Nephron (organoid): ENCODE results near the gene STX3.
A peak's percentile ranks its signal among the peaks of the same experiment; 100 is the strongest.

Experiments
- H3K27ac Mint-ChIP-seq, 3 experiments: 2 replicates each; pipeline ENCODE4 v1.8.0; 2020; ENCODE audit warnings: mixed read lengths in 3 of 3, mild to moderate bottlenecking in 2 of 3, moderate library complexity in 1 of 3
- H3K27me3 Mint-ChIP-seq: 2 replicates; pipeline ENCODE4 v1.8.0; 2021; ENCODE audit warnings: low read depth, mild to moderate bottlenecking, moderate library complexity, mixed read lengths
- H3K36me3 Mint-ChIP-seq: 2 replicates; pipeline ENCODE4 v1.8.0; 2020; ENCODE audit warnings: low read depth, mixed read lengths
- H3K4me1 Mint-ChIP-seq: 2 replicates; pipeline ENCODE4 v1.8.0; 2020; ENCODE audit warnings: mixed read lengths
- H3K4me3 Mint-ChIP-seq, 3 experiments: 2 replicates each; pipeline ENCODE4 v1.8.0; 2020; ENCODE audit warnings: mild to moderate bottlenecking in 3 of 3, mixed read lengths in 3 of 3, moderate library complexity in 2 of 3
- H3K9me3 Mint-ChIP-seq: 2 replicates; pipeline ENCODE4 v1.8.0; 2020; ENCODE audit warnings: mixed read lengths
- TF ChIP-seq, protein P1 (sequence below), 3 experiments: fragments of 200-600 bp; sonication (generic); IDR thresholded peaks; one replicate each; pipeline ENCODE4 v1.5.0; 2021; ENCODE audit warnings: antibody characterized with exemption in 3 of 3; ENCODE audit not compliant: unreplicated experiment in 3 of 3

STX3 gene

GRCh38 chr11:59792507-59792906 is 37.3 kb downstream of the STX3 start:
- Mint-ChIP-seq H3K36me3 (peaks cover 14% of the 10 kb centered on the region), H3K9me3 (no peaks in the 10 kb centered on the region), H3K4me1 (no peaks in the 10 kb centered on the region), H3K27ac (no peak overlapping the region), H3K4me3 (no peak overlapping the region), H3K27me3 (no peaks in the 10 kb centered on the region)
- TF ChIP-seq, protein P1, sequence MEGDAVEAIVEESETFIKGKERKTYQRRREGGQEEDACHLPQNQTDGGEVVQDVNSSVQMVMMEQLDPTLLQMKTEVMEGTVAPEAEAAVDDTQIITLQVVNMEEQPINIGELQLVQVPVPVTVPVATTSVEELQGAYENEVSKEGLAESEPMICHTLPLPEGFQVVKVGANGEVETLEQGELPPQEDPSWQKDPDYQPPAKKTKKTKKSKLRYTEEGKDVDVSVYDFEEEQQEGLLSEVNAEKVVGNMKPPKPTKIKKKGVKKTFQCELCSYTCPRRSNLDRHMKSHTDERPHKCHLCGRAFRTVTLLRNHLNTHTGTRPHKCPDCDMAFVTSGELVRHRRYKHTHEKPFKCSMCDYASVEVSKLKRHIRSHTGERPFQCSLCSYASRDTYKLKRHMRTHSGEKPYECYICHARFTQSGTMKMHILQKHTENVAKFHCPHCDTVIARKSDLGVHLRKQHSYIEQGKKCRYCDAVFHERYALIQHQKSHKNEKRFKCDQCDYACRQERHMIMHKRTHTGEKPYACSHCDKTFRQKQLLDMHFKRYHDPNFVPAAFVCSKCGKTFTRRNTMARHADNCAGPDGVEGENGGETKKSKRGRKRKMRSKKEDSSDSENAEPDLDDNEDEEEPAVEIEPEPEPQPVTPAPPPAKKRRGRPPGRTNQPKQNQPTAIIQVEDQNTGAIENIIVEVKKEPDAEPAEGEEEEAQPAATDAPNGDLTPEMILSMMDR (IDR thresholded peaks at IDR 0.05; ENCODE audit: unreplicated experiment in 3 of 3) = no peak

GRCh38 chr11:59794417-59794816 is 39.2 kb downstream of the STX3 start:
- H3K4me1 Mint-ChIP-seq = no peaks in the 10 kb centered on the region
- H3K36me3 Mint-ChIP-seq = peaks cover 9% of the 10 kb centered on the region
- no peaks in the 10 kb centered on the region for H3K9me3 Mint-ChIP-seq
- TF ChIP-seq, protein P1 (IDR thresholded peaks at IDR 0.05; ENCODE audit: unreplicated experiment in 3 of 3) = no peak
- no peak overlapping the region for H3K27ac Mint-ChIP-seq
- no peaks in the 10 kb centered on the region for H3K27me3 Mint-ChIP-seq
- no peak overlapping the region for H3K4me3 Mint-ChIP-seq

GRCh38 chr11:59800390-59801025 is 45.3 kb downstream of the STX3 start:
- Mint-ChIP-seq H3K4me3 (no peak overlapping the region), H3K27ac (no peak overlapping the region), H3K36me3 (peaks cover 8% of the 10 kb centered on the region), H3K4me1 (no peaks in the 10 kb centered on the region), H3K9me3 (no peaks in the 10 kb centered on the region), H3K27me3 (no peaks in the 10 kb centered on the region)
- TF ChIP-seq, protein P1 (IDR thresholded peaks at IDR 0.05; ENCODE audit: unreplicated experiment in 3 of 3) = no peak

GRCh38 chr11:59801160-59801706 is 46.1 kb downstream of the STX3 start:
- H3K4me1 Mint-ChIP-seq = no peaks in the 10 kb centered on the region
- H3K27me3 Mint-ChIP-seq = no peaks in the 10 kb centered on the region
- H3K4me3 Mint-ChIP-seq = no peak overlapping the region
- TF ChIP-seq, protein P1 (IDR thresholded peaks at IDR 0.05; ENCODE audit: unreplicated experiment in 3 of 3) = no peak
- no peak overlapping the region for H3K27ac Mint-ChIP-seq
- H3K36me3 Mint-ChIP-seq = peaks cover 10% of the 10 kb centered on the region
- no peaks in the 10 kb centered on the region for H3K9me3 Mint-ChIP-seq

GRCh38 chr11:59801981-59802638 is 46.9 kb downstream of the STX3 start:
- Mint-ChIP-seq H3K27ac (peak overlapping the region in 1 of 3 experiments; percentile 68), H3K4me1 (no peaks in the 10 kb centered on the region), H3K4me3 (no peak overlapping the region), H3K27me3 (no peaks in the 10 kb centered on the region), H3K9me3 (no peaks in the 10 kb centered on the region), H3K36me3 (peaks cover 19% of the 10 kb centered on the region)
- TF ChIP-seq, protein P1 (IDR thresholded peaks at IDR 0.05; ENCODE audit: unreplicated experiment in 3 of 3) = no peak
